HG03571 (cell line): ENCODE measurements around the gene CALML4.
"Not testable (repeated sequence)": the region's sequence is repeated elsewhere in the genome, so short reads cannot be mapped to it uniquely, and the experiment has no call there.

Experiments
- ATAC-seq: cut with Tn5 transposase; IDR thresholded peaks from one replicate; pipeline ENCODE4 v1.9.1; 2021; ENCODE audit not compliant: unreplicated experiment

CALML4 gene

DNA sequence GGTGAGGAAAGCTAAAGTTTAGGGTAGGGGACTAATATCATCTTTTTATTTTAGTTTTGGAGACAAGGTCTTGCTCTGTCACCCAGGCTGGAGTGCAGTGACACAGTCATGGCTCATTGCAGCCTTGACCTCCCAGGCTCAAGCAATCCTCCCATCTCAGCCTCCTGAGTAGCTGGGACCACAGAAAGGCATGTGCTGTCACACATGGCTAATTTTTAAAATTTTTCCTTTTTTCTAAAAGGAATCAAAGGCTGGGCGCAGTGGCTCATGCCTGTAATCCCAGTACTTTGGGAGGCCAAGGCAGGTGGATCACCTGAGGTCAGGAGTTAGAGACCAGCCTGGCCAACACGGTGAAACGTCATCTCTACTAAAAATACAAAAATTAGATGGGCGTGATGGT lies 20.3 kb upstream of the CALML4 start:
- ATAC-seq = not testable (repeated sequence)

DNA sequence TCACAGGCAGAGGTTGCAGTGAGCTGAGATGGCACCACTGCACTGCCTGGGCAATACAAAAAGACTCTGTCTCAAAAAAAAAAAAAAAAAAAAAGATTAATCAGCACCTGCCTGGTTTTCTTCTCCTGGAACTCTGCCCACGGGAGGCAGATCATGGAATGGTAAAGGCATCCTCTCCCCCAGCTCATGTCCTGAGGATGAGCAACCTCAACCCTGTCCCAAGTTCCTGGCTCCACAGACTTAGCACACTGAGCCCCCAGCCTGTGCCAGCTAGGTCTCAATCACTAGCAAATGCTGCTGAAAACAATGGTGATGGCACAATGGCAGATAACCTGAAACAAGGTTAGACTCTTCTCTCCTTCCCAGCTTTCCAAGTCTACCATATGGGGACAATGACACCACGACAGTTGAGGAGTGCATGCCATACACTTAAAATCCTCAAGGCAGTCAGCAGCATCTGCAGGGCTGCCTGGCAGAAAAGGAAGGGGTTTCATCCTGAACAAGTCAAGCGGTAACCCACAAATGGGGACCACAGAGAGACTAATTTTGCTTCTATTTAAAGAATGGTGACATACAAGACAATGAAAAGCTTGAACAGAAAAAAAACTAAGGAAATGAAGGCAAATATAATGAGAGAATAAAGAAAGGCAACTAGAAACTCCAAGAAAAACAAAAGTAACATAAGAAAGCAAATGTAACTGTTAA lies 19.6 kb upstream of the CALML4 start:
- ATAC-seq = no peak

DNA sequence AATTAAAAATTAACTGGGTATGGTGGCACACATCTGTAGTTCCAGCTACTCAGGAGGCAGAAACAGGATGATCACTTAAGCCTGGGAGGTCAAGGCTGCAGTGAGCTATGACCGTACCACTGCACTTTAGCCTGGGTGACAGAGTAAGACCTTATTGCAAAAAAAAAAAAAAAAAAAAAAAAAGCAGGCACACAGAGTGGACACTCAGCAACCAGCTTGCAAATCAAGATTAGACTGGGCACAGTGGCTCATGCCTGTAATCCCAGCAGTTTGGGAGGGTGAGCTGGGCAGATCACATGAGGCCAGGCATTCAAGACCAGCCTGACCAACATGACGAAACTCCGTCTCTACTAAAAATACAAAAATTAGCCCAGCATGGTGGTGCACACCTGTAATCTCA lies 19.0 kb upstream of the CALML4 start:
- ATAC-seq = no peak

DNA sequence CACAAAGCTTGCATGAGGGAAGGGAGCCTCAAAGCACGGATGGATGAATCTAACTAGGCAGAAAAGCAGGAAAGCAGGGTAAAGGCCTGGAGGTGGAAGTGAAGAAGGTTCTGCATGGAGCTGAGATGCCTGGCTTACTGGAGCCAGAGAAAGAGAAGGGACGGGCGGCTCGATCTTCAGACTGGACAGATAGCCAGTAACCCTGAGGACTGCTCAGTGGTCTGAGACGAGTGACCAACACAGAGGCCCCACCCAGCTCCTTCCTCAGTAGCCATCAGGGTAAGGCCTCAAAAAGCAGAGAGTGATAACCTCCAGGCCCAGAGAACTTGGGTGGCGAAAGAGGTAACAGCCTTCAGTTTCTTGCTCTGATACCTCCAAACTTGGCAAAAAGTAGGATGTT lies 18.0 kb upstream of the CALML4 start:
- ATAC-seq = no peak

DNA sequence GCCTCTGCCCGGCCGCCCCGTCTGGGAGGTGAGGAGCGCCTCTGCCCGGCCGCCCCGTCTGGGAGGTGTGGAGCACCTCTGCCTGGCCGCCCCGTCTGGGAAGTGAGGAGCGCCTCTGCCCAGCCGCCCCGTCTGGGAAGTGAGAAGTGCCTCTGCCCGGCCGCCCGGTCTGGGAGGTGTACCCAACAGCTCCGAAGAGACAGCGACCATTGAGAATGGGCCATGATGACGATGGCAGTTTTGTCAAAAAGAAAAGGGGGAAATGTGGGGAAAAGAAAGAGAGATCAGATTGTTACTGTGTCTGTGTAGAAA lies 17.3 kb upstream of the CALML4 start:
- ATAC-seq = not testable (repeated sequence)

DNA sequence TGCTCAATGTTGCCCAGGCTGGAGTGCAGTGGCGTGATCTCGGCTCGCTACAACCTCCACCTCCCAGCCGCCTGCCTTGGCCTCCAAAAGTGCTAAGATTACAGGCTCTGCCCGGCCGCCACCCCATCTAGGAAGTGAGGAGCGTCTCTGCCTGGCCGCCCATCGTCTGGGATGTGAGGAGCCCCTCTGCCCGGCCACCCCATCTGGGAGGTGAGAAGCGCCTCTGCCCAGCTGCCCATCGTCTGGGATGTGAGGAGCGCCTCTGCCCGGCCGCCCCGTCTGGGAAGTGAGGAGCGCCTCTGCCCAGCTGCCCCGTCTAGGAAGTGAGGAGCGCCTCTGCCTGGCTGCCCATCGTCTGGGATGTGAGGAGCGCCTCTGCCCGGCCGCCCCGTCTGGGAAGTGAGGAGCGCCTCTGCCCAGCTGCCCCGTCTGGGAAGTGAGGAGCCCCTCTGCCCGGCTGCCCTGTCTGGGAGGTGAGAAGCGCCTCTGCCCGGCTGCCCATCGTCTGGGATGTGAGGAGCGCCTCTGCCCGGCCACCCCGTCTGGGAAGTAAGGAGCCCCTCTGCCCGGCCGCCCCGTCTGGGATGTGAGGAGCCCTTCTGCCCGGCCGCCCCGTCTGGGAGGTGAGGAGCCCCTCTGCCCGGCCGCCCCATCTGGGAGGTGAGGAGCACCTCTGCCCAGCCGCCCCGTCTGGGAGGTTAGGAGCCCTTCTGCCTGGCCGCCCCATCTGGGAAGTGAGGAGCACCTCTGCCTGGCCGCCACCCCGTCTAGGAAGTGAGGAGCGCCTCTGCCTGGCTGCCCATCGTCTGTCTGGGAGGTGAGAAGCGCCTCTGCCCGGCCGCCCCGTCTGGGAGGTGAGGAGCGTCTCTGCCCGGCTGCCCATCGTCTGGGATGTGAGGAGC lies 16.6 kb upstream of the CALML4 start:
- not testable (repeated sequence) for ATAC-seq

DNA sequence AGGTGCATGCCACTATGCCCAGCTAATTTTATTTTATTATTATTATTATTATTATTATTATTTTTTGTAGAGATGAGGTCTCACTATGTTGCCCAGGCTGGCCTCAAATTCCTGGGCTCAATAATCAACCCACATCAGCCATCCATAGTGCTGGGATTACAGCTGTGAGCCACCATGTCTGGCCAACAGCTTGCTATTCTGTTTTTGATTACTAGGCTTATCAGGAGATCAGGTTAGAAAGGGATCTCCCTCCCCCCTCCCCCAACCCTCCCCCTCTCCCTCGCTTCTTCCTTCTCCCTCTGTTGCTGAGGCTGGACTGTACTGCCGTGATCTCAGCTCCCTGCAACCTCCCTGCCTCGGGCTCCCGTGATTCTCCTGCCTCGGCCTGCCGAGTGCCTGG lies 15.8 kb upstream of the CALML4 start:
- no peak for ATAC-seq

DNA sequence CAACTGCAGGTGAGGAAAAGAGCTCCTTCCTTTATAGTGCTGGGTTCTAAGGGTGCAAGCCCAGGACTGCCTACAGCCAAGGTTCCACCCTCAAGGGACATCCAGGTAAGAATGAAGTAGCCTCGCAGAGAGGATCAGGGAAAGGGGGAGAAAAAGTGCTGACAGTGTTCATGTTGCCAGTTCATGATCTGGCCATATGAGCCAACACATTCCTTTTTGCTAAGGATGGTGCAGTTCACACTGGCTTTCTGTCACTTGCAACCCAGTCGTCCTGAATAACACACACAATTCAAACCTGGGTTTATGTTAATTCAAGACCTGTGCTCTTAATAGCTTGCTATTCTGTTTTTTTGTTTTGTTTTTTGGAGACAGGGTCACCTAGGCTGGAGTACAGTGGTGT lies 15.4 kb upstream of the CALML4 start:
- no peak for ATAC-seq

DNA sequence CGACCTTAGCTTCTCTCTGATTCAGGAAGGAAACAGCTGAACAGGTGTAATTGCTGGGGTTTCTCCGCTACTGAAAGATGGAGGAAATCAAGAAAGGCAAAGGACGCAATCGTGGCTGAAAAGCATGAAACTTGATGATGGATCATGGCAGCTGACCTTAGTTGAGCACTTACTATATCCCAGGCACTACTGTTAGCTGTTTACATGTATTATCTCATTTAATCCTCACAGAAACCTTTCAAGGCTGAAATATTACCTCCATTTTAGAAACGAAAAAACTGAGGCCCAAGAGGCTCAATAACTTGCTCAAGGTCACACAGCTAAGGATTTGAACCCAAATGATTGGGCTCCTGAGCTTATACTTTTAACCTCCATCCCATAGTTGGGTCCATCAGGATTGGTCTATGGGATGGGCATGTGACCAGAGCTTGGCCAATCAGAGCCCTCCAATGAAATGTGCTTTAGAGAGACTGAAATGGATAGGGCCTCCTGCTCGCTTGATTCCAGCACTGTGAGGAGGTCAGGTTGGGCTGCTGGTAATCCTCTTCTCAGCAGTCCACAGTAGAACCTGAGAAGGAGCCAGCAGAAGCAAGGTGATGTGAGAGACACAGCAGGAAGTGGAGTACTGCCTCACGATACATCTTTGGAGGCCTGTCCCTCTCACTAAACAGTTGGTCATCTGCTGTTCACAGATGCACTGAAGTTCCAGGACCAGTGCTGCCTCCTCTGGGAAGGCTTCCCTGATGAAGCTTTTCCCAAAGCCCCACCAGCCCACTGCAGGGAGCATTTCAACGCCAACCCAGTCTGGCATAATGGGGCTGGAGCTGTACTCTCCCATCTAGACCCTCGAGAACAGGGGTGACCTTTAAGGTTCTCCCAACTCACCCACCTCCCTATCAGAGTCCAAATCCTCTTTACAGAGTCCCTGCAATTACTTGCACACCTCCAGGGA lies 14.0 kb upstream of the CALML4 start:
- ATAC-seq = no peak

DNA sequence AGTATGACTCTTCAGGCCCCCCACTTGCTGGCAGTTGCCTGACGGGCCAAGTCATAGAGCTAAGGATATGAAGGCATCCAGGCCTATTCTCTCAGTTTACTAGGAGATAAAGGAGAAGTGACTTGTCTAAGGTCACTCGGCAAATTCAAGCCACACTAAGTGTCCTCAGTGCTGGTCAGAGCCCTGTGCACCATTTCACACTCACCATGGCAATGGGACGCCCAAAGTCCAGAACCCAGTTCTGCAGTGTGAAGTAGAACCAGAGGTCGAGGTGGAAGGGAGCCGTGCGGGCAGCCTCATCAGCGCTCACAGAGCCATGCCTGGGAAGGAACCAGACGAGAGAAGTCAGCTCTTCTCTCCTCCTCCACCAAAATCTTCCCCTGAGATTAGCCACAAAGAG lies 13.2 kb upstream of the CALML4 start:
- no peak for ATAC-seq

DNA sequence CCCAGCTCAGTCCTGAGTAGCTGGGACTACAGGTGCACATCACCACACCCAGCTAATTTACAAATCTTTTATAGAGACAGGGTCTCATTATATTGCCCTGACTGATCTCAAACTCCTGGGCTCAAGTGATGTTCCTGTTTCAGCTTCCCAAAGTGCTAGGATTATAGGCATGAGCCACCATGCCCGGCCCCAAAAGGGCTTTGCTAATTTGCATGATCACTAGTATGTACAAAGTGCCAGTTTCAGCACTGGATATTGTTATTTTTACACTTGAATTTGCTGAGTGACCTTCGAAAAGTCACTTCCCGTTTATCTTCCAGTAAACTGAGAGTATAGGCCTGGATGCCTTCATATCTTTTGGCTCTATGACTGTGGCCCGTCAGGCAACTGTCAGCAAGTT lies 12.2 kb upstream of the CALML4 start:
- no peak for ATAC-seq

DNA sequence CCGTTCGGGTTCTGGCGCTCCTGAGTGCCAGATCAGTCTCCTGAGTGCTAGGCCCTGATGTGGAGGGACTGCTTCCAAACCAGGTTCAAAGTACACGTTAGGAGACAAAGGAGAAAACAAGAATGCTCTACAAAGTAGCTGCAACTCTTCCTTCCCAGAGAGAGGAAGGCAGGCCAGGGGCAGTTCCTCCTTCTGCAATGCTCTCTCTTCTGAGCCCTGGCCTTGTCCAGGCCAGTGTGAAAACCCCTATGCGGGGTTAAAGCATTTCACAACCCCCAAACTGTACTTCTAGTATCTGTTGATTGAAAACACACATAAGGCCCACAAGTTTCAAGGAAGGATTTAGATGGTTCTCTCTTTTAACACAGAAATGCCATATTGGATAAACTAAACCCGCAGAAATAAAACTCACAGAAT lies 9.7 kb upstream of the CALML4 start:
- no peak for ATAC-seq

DNA sequence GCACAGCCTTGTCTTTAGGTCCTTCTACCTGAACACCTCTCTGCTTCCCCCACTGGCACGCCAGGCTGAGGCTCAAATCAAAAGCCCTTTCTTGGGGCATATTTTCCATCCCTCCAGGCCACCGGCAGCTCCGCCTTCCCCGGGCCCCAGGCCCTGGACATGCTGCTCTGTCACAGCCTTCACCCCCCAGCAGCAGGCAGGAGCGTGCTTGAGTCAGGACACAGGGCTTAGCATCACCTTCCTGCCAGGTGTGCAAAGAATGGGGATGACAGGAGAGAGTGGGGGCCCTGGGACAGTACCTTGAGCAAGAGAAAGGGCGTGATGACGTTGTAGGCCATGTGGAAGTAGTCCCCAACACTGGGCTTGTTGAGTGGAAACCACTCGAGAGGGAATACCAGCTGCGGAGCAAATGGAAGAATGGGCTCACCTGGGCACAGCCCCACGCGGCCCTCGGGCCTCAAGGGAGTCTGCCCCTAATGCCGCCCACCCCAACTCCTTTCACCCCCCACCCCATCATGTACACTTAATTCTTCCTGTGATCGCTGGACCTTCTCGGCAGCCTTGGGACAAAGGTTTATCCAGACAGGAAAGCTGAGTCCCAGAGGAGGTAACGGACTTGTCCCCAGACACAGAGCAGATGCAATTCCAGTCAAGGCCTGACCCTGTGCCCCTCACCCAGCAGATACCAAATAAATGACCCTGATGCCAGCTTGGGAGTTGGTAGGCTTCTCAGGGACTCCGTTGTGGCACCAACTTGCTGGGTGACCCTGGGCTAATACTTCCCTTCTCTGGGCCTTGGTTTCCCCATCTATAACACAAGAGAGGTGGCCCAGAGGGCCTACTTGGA lies 9.1 kb upstream of the CALML4 start:
- ATAC-seq = no peak

DNA sequence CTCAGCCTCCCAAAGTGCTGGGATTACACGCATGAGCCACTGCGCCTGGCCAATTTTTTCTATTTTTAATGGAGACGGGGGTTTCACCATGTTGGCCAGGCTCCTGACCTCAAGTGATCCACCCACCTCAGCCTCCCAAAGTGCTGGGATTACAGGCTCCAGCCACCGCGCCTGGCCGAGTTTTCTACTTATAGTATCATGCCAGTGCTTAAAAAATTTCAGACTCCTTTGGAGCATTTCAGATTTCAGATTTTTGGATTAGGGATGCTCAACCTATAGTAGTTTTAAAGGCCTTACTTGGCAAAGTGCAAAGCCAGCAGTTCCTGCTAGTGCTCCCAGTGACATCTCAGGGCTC lies 8.3 kb upstream of the CALML4 start:
- ATAC-seq = not testable (repeated sequence)

DNA sequence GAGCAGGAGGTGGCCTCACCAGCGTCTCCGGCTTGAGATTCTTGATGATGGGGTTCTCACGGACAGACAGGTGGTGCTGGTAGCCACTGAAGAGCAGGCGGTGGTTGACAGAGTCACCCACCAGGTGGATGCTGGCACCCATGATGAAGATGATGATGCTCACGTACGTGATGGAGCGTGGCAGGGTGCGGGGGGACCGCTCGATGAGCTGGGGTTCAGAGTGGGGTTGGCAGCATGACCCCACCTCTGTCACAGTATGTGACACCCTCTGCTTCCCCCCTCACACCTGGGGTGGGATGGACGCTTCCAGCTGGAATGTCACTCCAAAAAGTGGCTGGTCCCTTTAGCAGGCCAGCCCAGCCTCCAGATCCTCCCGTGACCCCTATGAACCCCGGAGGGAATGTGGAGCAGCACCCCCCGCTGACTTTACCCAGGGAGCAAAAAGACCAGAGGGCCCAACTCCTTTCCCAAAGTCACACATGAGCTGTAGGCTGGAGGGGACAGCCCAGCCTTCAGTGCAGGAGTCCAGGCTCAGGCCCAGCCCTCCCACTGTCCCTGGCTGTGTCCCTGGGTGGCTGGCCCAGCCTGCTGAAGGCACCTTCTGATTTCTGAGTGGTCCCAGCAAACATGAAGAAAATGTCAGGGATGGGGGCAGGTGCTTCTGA lies 6.7 kb upstream of the CALML4 start:
- no peak for ATAC-seq

DNA sequence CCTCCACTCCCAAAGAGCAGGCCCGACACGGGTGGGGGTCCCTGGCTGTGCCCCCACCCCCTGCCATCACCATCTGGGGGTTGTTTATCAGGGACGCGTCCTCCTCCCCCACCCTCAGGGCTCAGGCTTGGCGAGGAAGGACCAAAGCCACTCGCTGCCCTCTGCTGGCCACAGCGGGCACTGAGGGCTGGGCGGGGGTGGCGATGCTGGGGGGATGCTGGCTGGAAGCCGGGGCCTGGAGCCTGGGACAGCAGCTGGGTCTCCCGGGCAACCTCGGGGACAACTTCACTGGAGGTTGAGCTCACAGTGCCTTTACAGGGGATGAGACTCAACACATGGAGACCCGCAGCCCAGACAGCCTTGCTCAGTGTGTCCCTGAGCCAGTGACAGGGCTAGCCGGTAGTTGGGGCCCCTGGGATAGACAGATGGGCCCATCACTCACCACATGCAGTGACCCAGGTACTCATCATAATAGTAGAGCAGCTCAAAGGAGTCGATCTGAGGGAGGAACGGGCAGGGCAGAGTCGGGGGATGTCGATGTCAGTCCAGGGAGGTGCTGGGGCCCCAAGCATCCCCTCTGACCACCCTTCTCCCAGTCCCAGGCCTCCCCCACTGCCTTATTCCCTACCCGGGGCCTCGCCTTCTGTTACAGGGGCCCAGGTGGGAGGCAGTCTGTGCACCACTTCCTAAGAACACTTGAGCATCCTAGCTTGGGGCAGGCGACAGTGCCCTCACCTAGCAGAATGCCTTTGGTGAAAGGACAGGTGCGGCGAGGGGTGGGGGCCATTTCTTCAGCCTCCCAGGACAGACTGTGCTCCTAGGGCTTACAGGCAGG lies 5.9 kb upstream of the CALML4 start:
- no peak for ATAC-seq

DNA sequence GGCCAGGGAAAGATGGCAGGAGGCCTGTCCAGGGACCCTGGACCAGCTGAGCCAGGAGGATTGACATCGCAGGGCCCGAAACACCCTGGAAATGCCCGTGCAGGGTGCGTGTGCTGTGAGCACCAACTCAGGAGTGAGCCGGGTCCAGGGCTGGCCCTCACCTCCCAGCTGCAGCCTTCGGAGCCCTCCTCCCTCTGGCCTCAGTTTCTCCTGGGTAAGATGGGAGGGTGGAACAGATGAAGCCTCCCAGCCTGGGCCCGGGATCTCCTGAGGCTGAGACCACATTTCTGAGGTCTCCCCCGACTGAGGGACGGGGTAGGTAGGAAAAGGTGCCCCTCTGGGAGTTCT lies 5.3 kb upstream of the CALML4 start:
- no peak for ATAC-seq

DNA sequence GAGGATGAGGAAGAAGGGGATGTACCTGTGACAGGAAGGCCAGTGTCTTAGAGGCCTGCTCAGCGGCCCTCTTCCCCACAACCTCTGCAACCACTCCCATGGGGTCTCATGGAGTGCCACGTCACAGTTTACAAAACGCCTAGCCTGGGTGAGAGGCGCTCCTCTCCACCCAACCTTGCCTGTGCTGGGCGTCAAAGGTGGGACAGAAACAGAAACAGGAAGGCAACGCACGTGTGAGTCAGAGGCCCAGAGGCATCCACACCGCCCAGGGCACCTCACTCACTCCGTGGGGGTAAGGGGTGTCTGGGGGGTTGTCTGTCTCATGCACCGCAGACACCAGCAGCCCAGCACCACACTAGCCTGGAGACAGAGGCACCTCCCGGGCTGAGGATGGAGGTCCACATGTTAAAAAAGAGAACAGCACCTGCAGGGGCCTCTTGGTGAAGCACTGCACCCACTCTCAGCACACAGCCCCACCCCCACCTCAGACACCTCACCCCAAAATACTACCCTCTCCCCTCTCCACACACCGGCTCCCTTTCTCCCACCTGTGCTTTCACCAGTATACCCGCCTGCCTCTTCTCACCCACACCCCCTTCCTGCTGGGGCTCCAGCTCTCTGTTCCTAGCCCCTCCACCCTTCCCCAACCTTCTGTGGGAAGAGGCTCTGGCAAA lies 4.7 kb upstream of the CALML4 start:
- ATAC-seq = no peak

DNA sequence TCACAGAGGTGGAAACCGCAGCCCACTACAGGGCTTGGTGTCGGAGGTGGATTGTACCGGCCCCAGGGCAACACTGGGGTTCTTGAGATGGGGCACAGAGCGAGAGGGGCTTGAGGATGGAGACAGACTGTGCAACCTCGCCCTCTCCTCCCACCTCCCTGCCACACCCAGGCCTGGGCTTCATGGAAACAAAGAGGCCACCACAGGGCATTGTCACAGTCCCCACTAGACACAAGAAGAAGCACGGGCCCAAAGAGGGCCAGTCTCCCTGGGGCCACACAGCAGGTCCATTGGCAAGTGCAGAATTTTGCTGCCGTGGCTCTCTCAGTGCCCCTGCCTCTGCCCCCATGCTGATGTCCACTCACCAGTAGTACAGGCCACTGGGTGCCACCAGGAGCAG lies 4.1 kb upstream of the CALML4 start:
- no peak for ATAC-seq
